NCI-H345 (cell line): ENCODE data around the gene MTPN.
A peak's percentile ranks its signal among the peaks of the same experiment; 100 is the strongest.

Experiments
- DNase-seq: peaks from one replicate; lab custom pipeline; 2025; lab: John Stamatoyannopoulos, UW

MTPN gene

GRCh38 chr7:135956393-135956792 lies 20.8 kb downstream of the MTPN start:
- DNase-seq = no peak

DNA sequence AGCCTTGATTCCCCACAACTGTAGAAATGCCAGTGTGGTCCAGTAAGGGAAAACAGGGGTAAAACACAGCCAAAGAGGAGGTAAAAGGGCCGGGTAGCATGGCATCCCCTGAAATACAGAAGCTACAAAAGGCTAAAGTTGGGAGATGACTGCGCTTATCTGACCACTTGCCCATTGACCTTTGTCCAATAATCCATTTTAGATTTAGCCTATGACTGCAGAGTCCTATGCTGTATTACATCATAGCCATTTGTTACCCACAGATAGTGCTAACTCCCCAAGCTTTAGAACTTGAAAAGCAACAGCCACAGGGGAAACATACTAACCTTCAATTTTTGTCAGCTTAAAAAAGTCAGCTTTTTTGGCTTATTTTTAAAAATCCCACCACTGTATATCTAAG lies 26.2 kb downstream of the MTPN start:
- no peak for DNase-seq

GRCh38 chr7:135950429-135950828 lies 26.7 kb downstream of the MTPN start:
- no peak for DNase-seq

DNA sequence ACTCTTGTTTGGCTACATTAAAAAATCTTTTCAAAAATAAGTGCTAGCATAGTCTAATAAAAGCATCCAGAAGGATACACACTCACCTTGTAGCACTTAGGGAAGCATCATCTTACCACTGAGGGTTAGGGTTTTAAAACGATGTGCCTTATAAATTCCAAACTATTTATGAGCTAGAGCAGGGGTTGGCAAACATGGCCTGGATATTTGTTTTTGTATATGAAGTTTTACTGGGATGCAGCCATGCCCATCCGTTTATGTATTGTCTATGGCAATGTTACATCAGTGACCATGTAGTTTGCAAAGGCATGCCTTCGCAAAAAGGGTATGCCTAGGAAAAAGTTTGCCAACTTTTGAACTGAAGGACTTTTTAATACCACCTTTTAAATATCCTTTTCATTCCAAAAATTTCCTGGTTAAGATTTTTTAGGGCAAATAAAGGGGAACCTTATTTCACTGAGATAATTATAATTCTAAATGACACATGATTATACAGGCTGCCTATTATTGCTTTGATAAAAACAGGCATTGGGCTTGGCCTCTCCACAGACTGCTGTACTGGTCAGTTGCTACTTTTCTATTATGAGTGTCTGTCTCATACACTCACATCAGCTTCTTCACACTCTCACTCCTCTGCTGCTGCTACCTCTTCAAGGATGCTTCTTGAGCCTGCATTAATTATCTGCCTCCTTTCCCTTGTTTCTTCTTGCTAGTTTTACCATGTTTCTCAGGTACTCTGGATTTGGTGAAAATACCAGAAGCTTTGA lies 30.7 kb downstream of the MTPN start:
- no peak for DNase-seq

GRCh38 chr7:135944753-135945152 lies 32.4 kb downstream of the MTPN start:
- no peak for DNase-seq

DNA sequence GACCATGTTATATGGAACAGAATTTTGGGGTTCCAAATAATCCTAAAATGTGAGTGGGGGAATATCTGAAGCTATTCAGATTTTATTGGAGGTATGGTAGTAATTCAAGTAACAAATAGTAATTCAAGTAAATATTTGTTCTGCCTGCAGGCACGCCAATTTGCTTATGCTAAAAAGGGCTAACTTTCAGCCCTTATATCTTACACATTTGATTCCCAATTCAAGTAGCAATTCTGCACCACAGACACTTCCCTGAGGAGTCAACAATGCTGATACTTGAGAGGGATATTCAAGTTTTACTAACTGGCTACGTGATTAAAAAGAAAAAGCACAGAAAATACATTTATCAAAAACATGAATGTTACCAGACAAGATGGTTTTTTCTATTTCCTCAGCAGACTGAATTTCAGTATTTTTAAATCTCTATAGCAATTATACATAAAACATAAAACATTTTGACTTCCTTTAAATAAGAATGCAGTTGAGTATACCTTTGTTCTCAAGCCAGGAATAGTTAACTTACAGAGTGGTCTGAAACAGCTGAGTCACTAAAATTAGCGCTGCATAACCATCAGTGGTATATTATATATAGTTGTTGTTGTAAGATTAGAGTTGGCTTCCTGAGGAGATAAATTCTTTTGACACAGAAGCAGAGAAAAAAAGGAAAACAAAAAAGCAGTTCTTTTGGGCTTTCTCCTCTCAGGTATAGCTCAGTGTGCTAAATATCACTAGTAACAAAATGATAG lies 33.9 kb downstream of the MTPN start:
- no peak for DNase-seq

DNA sequence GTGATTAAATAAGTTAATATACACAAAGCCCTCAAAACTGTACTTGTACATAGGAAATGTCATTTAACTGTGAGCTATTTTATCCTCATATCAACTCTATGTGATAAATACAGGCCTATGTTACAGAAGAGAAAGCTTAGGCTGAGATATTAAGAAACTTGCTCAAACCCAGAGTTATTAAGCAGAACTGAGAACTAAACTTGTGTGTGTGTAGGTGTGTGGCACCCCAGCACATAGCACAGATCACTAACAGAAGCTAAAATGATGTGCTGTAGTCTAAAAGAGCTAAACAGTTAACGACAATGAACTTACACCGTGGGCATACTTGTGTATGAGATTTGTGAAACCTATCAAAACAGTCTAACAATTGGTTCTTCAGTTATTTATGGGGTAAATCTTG lies 34.5 kb downstream of the MTPN start:
- DNase-seq = no peak

- DNase-seq = no peak
These were observed 36.8 kb downstream of the MTPN start for GRCh38 chr7:135940077-135941075.

DNA sequence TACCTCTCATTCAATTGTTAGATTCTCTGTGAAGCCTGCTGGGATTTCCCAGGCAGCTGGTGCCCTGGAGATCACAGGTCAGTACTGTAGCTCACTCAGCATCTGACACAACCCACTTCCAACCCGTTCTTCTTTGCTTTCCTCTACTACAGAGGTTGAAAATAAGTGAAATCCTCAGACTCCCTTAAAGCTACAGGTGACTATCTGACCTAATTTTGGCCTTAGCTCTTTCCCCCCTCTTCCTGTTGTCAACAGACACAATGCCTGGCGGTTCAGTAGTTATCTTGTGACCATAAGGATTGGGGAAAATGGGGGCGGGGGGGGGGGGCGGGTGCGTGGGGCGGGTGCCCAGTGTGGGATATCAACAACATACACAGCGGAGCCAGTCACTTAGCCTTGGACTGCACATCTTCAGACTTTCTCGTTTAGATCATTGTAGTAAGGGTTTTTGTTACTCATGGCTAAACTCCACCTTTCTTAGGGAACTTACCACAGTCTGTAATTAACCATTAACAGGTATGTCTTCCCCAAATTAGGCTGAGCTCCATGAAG lies 37.8 kb downstream of the MTPN start:
- no peak for DNase-seq

- no peak for DNase-seq
These were observed 38.6 kb downstream of the MTPN start for GRCh38 chr7:135938563-135938962.

GRCh38 chr7:135938086-135938485 lies 39.1 kb downstream of the MTPN start:
- no peak for DNase-seq

DNA sequence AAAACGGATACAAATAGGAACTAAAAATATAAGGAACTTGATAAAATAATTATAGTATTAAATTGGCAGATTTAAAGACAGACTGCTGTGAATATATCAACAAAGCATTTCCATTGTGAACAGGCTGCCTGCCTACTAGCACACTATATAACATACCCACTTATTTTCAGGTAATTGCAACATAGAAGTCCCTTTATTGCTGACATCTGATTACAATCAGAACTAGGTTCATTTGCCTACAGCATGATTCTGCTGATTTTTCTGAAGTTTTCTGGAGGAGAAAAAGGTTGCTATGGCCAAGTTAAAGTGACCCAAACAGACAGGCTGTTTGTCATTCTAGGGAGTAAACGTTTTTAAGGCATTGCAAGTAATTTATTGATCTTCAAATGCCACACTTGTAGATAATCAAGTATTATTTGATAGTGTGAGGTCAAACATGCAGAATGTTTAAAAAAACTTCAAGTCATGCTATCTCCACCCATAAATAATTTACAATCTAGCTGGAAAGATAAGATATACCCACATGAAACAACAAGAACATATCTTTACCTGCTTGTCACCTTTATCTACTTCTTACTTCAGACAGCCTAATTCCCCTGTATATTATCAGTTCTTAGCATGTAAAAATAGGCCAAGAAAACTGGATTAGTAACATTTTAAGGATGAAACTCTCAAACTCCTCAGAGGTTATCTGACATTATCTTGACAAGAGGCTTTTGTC lies 40.5 kb downstream of the MTPN start:
- DNase-seq = no peak

DNA sequence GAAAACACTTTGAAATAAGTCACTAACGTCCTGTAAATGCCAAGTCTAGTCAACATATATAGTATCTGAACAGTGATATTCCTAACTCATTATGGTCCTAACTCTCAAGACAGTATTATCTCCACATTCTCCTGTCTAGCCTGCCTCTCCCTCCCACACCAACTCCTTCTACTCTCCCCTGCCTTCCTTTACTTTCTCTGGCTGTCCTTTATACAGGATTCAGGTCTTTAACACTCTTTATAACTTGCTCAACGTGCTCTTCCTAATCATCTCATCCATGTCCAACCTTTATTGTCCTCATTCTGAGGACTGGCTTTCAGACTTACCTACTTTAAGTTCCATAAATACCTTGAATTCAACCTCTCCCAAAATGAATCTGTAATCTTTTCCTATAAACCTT lies 42.5 kb downstream of the MTPN start:
- DNase-seq = no peak

DNA sequence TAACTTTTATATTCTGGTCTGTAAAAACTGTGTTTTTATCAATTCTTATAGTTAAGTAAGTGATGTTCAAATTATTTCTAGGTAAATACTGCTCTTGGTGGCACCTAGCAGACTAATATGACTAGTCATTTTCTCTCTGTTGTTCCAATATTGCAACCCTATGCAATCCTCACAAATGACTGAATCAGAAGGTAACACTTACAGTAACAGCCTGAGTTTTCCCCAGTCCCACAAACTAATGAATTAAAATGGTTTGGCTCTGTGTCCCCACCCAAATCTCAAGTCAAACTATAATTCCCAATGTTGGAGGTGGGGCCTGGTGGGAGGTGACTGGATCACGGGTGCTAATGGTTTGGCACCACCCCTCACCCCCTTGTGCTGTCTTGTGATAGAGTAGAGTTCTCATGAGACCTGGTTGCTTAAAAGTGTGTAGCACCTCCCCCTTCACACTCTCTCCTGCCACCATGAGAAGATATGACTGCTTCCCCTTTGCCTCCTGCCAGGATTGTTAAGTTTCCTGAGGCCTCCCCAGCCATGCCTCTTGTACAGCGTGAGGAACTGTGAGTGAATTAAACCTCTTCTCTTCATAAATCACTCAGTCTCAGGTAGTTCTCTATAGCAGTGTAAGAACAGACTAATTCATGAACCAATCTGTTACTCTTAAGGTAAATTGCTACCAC lies 43.5 kb downstream of the MTPN start:
- DNase-seq = no peak

- DNase-seq = no peak
These were observed 45.0 kb downstream of the MTPN start for GRCh38 chr7:135932131-135932530.

GRCh38 chr7:135930565-135931461 lies 46.3 kb downstream of the MTPN start:
- no peak for DNase-seq

GRCh38 chr7:135929722-135930141 lies 47.4 kb downstream of the MTPN start:
- no peak for DNase-seq

GRCh38 chr7:135929249-135929648 lies 47.9 kb downstream of the MTPN start:
- no peak for DNase-seq

- no peak for DNase-seq
These were observed 49.0 kb downstream of the MTPN start for GRCh38 chr7:135928136-135928535.

GRCh38 chr7:135925210-135925609 lies 51.9 kb downstream of the MTPN start:
- peak; percentile 60 for DNase-seq
